ENCODE results near the gene NR5A2.

NR5A2 gene

GRCh38 chr1:200036619-200037270 is 9.2 kb downstream of the NR5A2 start:
- no peak overlapping the region for H3K27ac ChIP-seq
- TF ChIP-seq CTCF (conservative IDR thresholded peaks at IDR 0.05) = no peak

- no peak overlapping the region for H3K27ac ChIP-seq
- no peak for TF ChIP-seq CTCF (conservative IDR thresholded peaks at IDR 0.05)
Observed at GRCh38 chr1:200037501-200037900, 10.0 kb downstream of the NR5A2 start.

GRCh38 chr1:200037904-200038303 is 10.4 kb downstream of the NR5A2 start:
- TF ChIP-seq CTCF (conservative IDR thresholded peaks at IDR 0.05) = no peak

GRCh38 chr1:200038325-200038980 is 10.9 kb downstream of the NR5A2 start:
- peak overlapping the region; percentile 67 for H3K27ac ChIP-seq
- TF ChIP-seq CTCF (conservative IDR thresholded peaks at IDR 0.05) = no peak

More at GRCh38 chr1:200037904-200038303, 10.4 kb downstream of the NR5A2 start:
- no peak overlapping the region for H3K27ac ChIP-seq

DNA sequence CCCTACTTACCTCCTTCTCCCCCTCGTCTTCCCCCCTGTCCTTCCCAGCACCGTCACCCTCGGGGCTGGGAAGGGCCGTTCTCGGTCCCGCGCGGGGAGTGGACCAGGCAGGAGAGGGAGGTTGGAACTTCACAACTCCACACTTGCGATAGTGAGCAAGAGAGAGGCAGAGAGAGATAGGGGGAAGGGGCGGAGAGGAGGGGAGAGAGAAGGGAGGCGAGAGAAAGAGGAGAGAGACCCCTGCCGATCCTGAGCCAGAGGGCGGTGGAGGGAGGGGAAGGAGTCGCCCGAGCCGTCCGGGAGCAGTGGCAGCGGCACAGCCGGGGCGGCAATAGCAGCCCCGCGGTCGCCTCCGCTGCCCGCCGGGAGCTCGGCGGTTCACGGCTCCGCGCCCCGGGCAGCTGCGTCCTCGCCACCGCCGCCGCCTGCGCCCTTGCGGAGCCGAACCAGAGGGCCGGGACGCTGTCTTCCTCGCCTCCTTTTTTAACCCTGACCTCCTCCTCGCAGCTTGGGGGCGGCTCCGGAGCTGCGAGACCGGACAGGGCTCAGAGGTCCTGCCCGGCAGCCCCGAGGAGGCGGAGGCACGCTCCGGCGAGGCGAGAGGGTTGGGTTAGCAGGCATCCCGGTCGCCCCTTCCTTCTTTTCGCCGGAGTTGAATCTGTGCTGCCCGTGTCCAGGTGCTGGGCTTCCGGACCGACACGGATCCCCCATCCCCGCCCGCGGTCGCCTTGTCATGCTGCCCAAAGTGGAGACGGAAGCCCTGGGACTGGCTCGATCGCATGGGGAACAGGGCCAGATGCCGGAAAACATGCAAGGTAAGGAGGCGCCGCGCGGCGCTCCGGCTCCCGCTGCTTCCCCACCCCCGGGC is 11.7 kb downstream of the NR5A2 start:
- no peak for TF ChIP-seq CTCF (conservative IDR thresholded peaks at IDR 0.05)
- H3K27ac ChIP-seq = peak overlapping the region; percentile 67

- H3K27ac ChIP-seq = peak overlapping the region; percentile 67
- TF ChIP-seq CTCF (conservative IDR thresholded peaks at IDR 0.05) = no peak
Observed at GRCh38 chr1:200039849-200040474, 12.5 kb downstream of the NR5A2 start.
